PC-3 (cell line): ENCODE results near the gene MYO3A. TPM values are rescaled to one million over a fixed set of nuclear protein-coding genes. Genes with fewer than 3 reads are reported as not detected.
"Not testable (repeated sequence)": the region's sequence is repeated elsewhere in the genome, so short reads cannot be mapped to it uniquely, and the experiment has no call there.

ENCODE experiments used
- ATAC-seq: fragments of 200-7000 bp; cut with Tn5 transposase; 2 replicates; pipeline ENCODE4 v1.9.1; 2020; ENCODE audit warnings: mild to moderate bottlenecking, moderate library complexity
- BruUV-seq: library from RNA; stranded (reverse); fragments of 400-500 nt; replicated peaks from 2 replicates; lab custom pipeline; 2021; lab: Mats Ljungman, UMichigan
- CTCF ChIA-PET: fragments of 300-600 bp; sonication (Branson Sonifier 250); formaldehyde crosslinking; loops from one replicate; lab custom pipeline; 2022; ENCODE audit warnings: antibody characterized with exemption; lab: Charles Lee
- POLR2A ChIA-PET: fragments of 300-600 bp; sonication (Branson Sonifier 250); formaldehyde crosslinking; loops from one replicate; lab custom pipeline; 2022; ENCODE audit warnings: antibody characterized with exemption; ENCODE audit not compliant: unreplicated experiment; lab: Charles Lee
- DNase-seq: peaks from one replicate; pipeline ENCODE4 v3.0.0-alpha.2; 2015
- H2AFZ ChIP-seq: fragments of 300-600 bp; sonication (generic); 2 replicates; pipeline ENCODE4 v1.6.0; 2016; ENCODE audit warnings: antibody characterized with exemption, low read length
- H3F3A ChIP-seq: fragments of 300-600 bp; sonication (generic); one replicate; pipeline ENCODE4 v1.6.0; 2017; ENCODE audit warnings: antibody characterized with exemption, low read length, control low read depth, mild to moderate bottlenecking; ENCODE audit not compliant: unreplicated experiment
- H3K27ac ChIP-seq: fragments of 300-600 bp; sonication (generic); 2 replicates; pipeline ENCODE4 v1.5.1; 2016; ENCODE audit warnings: mild to moderate bottlenecking, low read length
- H3K27me3 ChIP-seq: fragments of 300-600 bp; sonication (generic); 2 replicates; pipeline ENCODE4 v1.6.1; 2016; ENCODE audit warnings: low read length, mixed read lengths
- H3K36me3 ChIP-seq: fragments of 300-600 bp; sonication (generic); 2 replicates; pipeline ENCODE4 v1.6.1; 2016; ENCODE audit warnings: low read depth, mixed run types, low read length, mixed read lengths
- H3K4me1 ChIP-seq: fragments of 300-600 bp; sonication (generic); 2 replicates; pipeline ENCODE4 v1.5.1; 2016; ENCODE audit warnings: low read length; ENCODE audit not compliant: insufficient read depth
- H3K4me2 ChIP-seq: fragments of 300-600 bp; sonication (generic); 2 replicates; pipeline ENCODE4 v1.6.0; 2016; ENCODE audit warnings: low read length
- H3K4me3 ChIP-seq: fragments of 300-600 bp; sonication (generic); 2 replicates; pipeline ENCODE4 v1.5.1; 2016; ENCODE audit warnings: mild to moderate bottlenecking, low read length, mixed read lengths
- H3K79me2 ChIP-seq: fragments of 300-600 bp; sonication (generic); 2 replicates; pipeline ENCODE4 v1.6.1; 2017; ENCODE audit warnings: low read length, mixed read lengths
- H3K9ac ChIP-seq: fragments of 300-600 bp; sonication (generic); 2 replicates; pipeline ENCODE4 v1.6.0; 2016; ENCODE audit warnings: mild to moderate bottlenecking, low read length
- H3K9me2 ChIP-seq: fragments of 300-600 bp; sonication (generic); replicated peaks from 2 replicates; pipeline ENCODE4 v1.6.1; 2016; ENCODE audit warnings: mixed run types, low read length, mixed read lengths
- H3K9me3 ChIP-seq: fragments of 300-600 bp; sonication (generic); 2 replicates; pipeline ENCODE4 v1.6.1; 2016; ENCODE audit warnings: low read length, mixed read lengths
- H4K20me1 ChIP-seq: fragments of 300-600 bp; sonication (generic); 2 replicates; pipeline ENCODE4 v1.6.1; 2016; ENCODE audit warnings: low read length, mixed read lengths
- CTCF ChIP-seq: fragments of 300-600 bp; sonication (generic); conservative IDR thresholded peaks from 2 replicates; pipeline ENCODE4 v1.5.1; 2017; ENCODE audit warnings: antibody characterized with exemption, low read depth, mild to moderate bottlenecking, low read length
- EZH2 ChIP-seq: fragments of 300-600 bp; sonication (generic); IDR thresholded peaks from one replicate; pipeline ENCODE4 v1.6.1; 2017; ENCODE audit warnings: antibody characterized with exemption, mild to moderate bottlenecking, low read length; ENCODE audit not compliant: unreplicated experiment
- EZH2phosphoT487 ChIP-seq: fragments of 300-600 bp; sonication (generic); IDR thresholded peaks from 2 replicates; pipeline ENCODE4 v1.6.1; 2018; ENCODE audit warnings: mild to moderate bottlenecking, antibody characterized with exemption, low read length, borderline replicate concordance
- intact Hi-C: fragments of 100-400 bp; cut with micrococcal nuclease; formaldehyde crosslinking; loops from 2 replicates; pipeline ENCODE4 v1.9.0; 2023
- total RNA-seq: library from RNA; depleted of rRNA; stranded (reverse); fragments of >200 nt; gene quantifications from 2 replicates; pipeline ENCODE4 v1.2.3, GENCODE V29; 2014

Gene MYO3A
- total RNA-seq, 1 experiment from 2014 or later: not detected

GRCh38 chr10:26090762-26091161 is 156.7 kb downstream of the MYO3A start:
- Histone ChIP-seq H3K9me3 (no peaks in the 10 kb centered on the region), H3K4me2 (no peak overlapping the region), H3K4me1 (no peaks in the 10 kb centered on the region), H3K36me3 (no peaks in the 10 kb centered on the region), H3K27me3 (no peaks in the 10 kb centered on the region), H3K4me3 (no peak overlapping the region), H3K79me2 (no peaks in the 10 kb centered on the region), H2AFZ (no peak overlapping the region), H3K9ac (no peak overlapping the region), H4K20me1 (no peaks in the 10 kb centered on the region), H3K9me2 (no peaks in the 10 kb centered on the region), H3K27ac (no peak overlapping the region), H3F3A (no peaks in the 10 kb centered on the region)
- DNase-seq (no peak), ATAC-seq (no peak)
- no TSS peak for BruUV-seq
- intact Hi-C loops: no loop called here
- POLR2A ChIA-PET: no interaction called here
- no peak for TF ChIP-seq CTCF
- TF ChIP-seq EZH2phosphoT487: no peak
- no peak for TF ChIP-seq EZH2
- CTCF ChIA-PET: no interaction called here

GRCh38 chr10:26093229-26093628 is 159.2 kb downstream of the MYO3A start:
- intact Hi-C loops: no loop called here
- Histone ChIP-seq H3K9ac (no peak overlapping the region), H3K9me3 (no peaks in the 10 kb centered on the region), H3K27me3 (no peaks in the 10 kb centered on the region), H4K20me1 (no peaks in the 10 kb centered on the region), H2AFZ (no peak overlapping the region), H3K9me2 (no peaks in the 10 kb centered on the region), H3K79me2 (no peaks in the 10 kb centered on the region), H3F3A (no peaks in the 10 kb centered on the region), H3K4me3 (no peak overlapping the region), H3K4me1 (no peaks in the 10 kb centered on the region), H3K36me3 (no peaks in the 10 kb centered on the region), H3K27ac (no peak overlapping the region), H3K4me2 (no peak overlapping the region)
- BruUV-seq: no TSS peak
- CTCF ChIA-PET: no interaction called here
- ATAC-seq (no peak), DNase-seq (no peak)
- TF ChIP-seq EZH2phosphoT487 (no peak), CTCF (no peak), EZH2 (no peak)
- POLR2A ChIA-PET: no interaction called here

- H3K36me3 ChIP-seq: no peaks in the 10 kb centered on the region
- TF ChIP-seq EZH2phosphoT487 (no peak), EZH2 (no peak), CTCF (no peak)
- ChIA-PET CTCF (no interaction called here), POLR2A (no interaction called here)
- H3F3A ChIP-seq: no peaks in the 10 kb centered on the region
- BruUV-seq: no TSS peak
- DNase-seq (no peak), ATAC-seq (no peak)
- no peaks in the 10 kb centered on the region for H3K4me1 ChIP-seq
- H3K27ac ChIP-seq: no peak overlapping the region
- no peak overlapping the region for H2AFZ ChIP-seq
- H4K20me1 ChIP-seq: no peaks in the 10 kb centered on the region
- H3K9me2 ChIP-seq: no peaks in the 10 kb centered on the region
- no peaks in the 10 kb centered on the region for H3K79me2 ChIP-seq
- no peaks in the 10 kb centered on the region for H3K27me3 ChIP-seq
- no peaks in the 10 kb centered on the region for H3K9me3 ChIP-seq
- no peak overlapping the region for H3K4me2 ChIP-seq
- no peak overlapping the region for H3K9ac ChIP-seq
- H3K4me3 ChIP-seq: no peak overlapping the region
- intact Hi-C loops: no loop called here
These were observed 161.8 kb downstream of the MYO3A start for GRCh38 chr10:26095781-26096180.

GRCh38 chr10:26097549-26097948 is 163.5 kb downstream of the MYO3A start:
- H3K9me3 ChIP-seq, H2AFZ ChIP-seq, intact Hi-C loops, H3K27me3 ChIP-seq, ATAC-seq, H3K9me2 ChIP-seq, H3K27ac ChIP-seq, H3K4me3 ChIP-seq, CTCF ChIA-PET, BruUV-seq, H3K36me3 ChIP-seq, H4K20me1 ChIP-seq, H3K9ac ChIP-seq, H3K79me2 ChIP-seq, POLR2A ChIA-PET, H3F3A ChIP-seq, H3K4me2 ChIP-seq, H3K4me1 ChIP-seq, DNase-seq: not testable (repeated sequence)
